ENCODE measurements around the gene SNX7.
A peak's percentile ranks its signal among the peaks of the same experiment; 100 is the strongest.

SNX7 gene, protein sequence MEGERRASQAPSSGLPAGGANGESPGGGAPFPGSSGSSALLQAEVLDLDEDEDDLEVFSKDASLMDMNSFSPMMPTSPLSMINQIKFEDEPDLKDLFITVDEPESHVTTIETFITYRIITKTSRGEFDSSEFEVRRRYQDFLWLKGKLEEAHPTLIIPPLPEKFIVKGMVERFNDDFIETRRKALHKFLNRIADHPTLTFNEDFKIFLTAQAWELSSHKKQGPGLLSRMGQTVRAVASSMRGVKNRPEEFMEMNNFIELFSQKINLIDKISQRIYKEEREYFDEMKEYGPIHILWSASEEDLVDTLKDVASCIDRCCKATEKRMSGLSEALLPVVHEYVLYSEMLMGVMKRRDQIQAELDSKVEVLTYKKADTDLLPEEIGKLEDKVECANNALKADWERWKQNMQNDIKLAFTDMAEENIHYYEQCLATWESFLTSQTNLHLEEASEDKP

DNA sequence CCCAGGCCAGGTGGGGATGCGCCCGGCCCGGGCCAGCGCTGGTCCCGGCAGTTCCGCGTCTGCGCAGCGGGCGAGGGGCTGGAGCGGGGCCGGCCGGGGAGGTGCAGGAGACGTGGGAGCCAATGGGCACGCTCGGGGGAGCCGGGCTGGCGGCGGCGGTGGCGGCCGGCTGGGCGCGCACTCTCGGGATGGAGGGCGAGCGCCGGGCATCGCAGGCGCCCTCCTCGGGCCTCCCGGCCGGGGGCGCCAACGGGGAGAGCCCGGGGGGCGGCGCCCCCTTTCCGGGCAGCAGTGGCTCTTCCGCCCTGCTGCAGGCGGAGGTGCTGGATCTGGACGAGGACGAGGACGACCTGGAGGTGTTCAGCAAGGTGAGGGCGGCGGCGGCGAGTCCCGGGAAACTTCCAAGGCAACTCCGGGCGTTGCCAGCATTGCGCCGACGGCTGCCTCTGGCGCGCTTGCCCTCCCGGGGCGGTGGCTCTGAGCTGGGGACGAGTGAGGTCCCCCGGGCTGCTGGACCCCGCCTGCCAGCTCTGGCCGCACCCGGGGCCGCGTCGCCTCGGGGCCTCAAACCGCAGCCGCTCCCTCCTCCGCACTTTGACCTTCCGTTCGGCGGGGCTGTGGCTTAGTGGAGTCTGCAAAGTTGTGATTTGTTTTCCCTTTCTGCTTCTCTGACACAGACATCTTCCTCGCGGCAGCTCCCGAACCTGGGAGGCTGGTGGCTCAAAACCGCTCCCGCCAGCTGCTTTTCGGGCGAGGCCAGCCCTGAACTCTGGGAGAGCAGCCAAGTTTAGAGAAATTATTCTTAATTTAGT is at the start of gene SNX7:
Gene SNX7, plus strand, starts transcription at position 178 of the 812 bp plus-strand sequence. Its CDS starts 11 bp downstream, at position 189.
- DNase-seq (ENCODE audit: low spot score) (peak; percentile 56), FAIRE-seq (no peak)

- DNase-seq (ENCODE audit: low spot score) (no peak), FAIRE-seq (no peak)
These were observed 24.2 kb upstream of the SNX7 start for GRCh38 chr1:98637316-98637715.

- FAIRE-seq (no peak), DNase-seq (ENCODE audit: low spot score) (no peak)
These were observed 23.3 kb upstream of the SNX7 start for GRCh38 chr1:98638185-98638584.

DNA sequence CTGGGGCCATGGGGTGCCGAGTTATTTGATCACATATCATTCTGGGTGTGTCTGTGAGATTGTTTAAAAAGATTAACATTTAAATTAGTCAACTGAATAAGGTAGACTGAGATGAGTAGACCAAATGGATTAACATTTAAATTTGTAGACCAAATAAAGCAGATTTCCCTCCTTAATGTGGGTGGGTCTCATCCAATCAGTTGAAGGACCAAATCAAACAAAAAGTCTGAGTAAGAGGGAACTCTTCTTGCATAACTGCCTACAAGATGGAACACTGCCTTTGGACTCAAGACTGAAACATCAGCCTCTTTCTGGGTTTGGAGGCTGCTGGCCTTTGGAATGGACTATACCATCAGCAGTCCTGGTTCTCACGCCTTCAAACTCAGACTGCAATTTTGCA is 17.0 kb upstream of the SNX7 start:
- FAIRE-seq (no peak), DNase-seq (ENCODE audit: low spot score) (no peak)

DNA sequence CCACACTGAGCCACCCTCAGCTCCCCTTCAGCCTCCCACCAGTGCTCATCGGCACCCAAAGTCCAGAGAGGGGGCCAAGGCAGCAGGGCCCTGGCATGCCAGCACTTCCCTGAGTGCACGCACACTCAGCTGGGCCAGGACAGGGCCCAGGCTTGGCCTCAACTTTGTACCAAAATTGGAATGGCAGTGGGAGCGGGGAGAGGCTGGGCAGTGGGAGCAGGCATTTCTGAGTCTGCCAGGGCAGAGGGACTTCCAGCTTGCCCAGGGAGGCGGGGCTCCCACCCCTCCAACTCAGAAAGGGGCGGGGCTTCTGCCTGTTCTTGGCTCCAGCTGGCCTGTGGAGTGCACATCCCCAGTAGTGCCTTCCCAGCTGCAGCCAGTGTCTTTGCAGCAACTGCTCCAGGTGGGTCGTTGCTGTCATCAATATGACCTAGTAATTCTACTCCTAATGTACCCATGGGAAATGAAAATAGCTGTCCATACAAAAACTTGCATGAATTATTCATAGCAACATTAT is 10.3 kb upstream of the SNX7 start:
- no peak for DNase-seq (ENCODE audit: low spot score)

DNA sequence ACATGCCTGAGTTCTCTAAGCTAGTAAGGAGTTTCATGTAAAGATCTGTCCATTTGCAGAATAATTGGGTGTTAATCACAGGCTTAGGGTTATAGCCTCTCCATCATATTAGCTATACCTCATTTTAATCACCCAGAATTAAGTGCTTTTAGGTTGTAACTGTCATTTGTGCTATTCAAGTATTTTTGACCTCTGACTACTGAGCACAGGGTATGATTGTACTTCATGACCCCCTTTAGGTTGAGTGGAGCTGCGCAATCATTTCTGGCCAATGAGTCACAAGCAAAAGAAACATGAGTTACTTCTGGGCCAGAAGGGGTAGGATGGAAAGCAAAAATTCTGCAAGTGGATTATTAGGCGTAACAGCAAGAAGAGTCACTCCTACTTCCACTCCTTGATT is 8.4 kb upstream of the SNX7 start:
- FAIRE-seq (no peak), DNase-seq (ENCODE audit: low spot score) (no peak)

More for the DNA sequence above, 10.3 kb upstream of the SNX7 start:
- FAIRE-seq = no peak

DNA sequence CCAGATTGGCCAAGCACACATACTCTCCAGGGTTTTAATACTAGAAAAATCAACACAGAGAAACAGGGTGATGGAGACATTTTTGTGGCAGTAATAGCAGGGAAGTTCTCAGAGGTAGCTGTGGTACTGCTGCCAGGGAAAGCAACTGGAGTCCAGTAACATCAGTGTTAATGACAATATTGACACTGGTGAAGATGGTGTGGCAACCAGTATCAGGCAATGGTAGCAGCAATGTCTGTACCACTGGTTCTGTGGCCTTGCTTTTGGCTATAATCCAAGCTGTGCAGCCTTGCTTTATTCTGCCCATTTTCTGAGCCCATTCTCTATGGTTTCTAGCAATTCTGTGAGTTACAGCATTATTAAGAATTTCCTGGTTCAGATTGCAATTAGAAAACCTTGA is 1.6 kb upstream of the SNX7 start:
- DNase-seq (ENCODE audit: low spot score) = no peak

DNA sequence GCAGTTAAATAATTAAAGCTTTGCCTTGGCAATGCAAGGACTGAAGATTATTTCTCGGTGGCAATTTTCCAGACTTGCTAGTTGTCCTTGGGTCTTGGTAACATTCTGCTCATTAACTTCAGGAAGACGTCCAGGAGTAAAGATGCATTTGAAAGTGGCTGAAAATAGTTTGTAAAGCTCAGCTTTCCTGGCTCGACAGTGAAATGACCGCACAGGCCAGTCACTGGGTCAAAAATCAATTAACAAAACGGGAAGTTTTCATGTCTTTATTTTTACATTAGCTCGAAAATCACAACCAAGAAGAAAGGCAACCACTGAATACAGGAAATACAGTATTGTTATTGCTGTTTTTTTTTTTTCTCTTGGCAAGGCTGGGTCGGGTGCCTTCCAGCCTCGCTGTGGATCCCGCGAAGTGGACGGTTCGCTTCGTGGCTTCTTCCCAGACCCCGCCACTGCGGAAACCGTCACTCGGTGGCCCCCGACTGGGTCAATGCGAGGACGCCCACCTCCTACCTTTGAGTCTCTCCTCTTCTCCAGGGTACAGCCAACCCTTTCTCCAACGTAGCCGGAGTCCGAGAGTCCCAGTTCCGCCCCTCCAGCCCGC is 479 bp upstream of the SNX7 start:
- no peak for FAIRE-seq
- DNase-seq (ENCODE audit: low spot score) = no peak

More for the DNA sequence above, 1.6 kb upstream of the SNX7 start:
- no peak for FAIRE-seq

DNA sequence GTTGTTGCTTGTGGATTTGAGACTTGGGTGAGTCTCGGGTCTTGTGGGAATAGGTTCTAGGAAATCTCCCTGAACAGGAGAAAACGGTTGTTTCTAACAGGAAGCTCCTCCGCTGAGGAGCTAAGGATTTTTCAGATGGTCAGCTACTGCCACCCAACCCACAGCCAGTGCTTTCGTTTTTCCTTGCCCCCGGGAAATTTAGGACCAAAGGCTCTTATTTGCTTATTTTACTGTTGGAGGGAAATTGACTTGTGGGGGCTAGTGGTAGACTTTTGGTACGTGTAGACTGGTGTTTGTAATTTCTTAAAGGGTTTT is 792 bp downstream of the SNX7 start:
- DNase-seq (ENCODE audit: low spot score) = peak; percentile 28
- no peak for FAIRE-seq

DNA sequence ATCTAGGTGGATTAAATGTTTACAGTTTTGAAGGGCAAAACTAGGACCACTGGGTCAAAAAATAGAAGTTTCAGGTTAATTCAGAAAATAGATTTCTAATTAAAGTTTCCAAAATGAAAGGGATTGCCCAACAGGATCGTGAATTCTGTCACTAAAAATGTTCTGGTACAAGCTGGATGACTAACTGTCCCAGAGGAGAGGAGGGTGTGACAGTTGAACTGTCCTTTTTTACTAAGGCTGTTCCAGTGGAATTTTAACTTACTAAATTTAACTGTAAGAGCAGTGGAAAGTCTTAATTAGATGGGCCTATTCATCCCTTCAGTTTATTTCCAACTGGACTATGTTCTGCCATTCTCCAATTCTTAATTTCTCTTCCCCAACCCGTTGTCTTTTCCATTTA is 7.2 kb downstream of the SNX7 start:
- FAIRE-seq (no peak), DNase-seq (ENCODE audit: low spot score) (no peak)

- FAIRE-seq = no peak
- DNase-seq (ENCODE audit: low spot score) = no peak
These were observed 8.1 kb downstream of the SNX7 start for GRCh38 chr1:98669355-98670296.

DNA sequence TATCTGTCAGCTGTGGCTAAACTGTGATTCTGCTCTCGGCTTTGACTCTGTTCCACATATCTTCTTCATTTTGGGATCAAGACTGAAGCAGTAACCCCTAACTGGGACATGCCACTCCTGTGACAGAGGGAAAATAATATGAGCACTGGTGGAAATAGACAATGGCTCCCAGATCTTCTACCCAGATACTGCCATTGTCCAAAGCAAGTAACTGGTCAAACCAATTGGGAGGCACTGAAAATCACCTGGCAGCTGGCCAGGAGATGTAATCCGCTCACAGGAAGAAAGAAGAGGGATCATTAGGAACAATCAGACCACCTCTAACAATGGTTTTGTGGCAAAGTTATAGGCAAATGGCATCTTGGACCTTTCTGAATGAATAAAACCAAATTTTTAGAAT is 10.7 kb downstream of the SNX7 start:
- DNase-seq (ENCODE audit: low spot score) (no peak), FAIRE-seq (no peak)

DNA sequence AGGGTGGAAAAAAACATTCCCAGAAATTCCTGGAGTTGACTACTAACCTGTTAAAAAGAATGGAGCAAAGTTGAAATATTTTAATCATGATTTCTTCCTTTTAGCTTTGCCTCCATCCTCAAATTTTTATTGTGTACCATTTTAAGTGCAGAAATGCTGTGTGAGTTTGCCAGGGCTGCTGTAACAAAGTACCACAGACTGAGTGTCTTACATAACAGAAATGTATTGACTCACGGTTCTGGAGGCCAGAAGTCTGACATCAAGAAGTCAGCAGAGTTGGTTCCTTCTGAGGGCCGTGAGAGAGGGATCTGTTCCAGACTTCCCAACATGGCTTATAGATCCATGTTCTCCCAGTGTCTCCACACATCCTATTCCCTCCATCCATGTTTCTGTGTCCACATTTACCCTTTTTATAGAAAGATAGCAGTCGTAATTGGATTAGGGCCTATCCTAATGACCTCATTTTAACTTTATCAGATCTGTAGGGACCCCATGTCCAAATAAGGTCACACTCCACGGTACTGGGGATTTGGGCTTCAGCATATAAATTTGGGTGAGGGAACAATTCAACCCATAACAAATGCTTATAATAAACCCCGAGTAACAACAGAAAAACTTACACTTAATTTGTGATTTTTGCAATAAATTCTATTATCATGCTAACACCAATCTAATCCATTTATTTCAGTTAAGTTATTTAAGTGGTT is 12.7 kb downstream of the SNX7 start:
- DNase-seq (ENCODE audit: low spot score) = no peak

GRCh38 chr1:98675282-98675681 is 13.8 kb downstream of the SNX7 start:
- FAIRE-seq (no peak), DNase-seq (ENCODE audit: low spot score) (no peak)

More for the DNA sequence above, 12.7 kb downstream of the SNX7 start:
- FAIRE-seq = no peak

- peak; percentile 47 for FAIRE-seq
- DNase-seq (ENCODE audit: low spot score) = peak; percentile 71
These were observed 15.8 kb downstream of the SNX7 start for GRCh38 chr1:98677288-98677687.

DNA sequence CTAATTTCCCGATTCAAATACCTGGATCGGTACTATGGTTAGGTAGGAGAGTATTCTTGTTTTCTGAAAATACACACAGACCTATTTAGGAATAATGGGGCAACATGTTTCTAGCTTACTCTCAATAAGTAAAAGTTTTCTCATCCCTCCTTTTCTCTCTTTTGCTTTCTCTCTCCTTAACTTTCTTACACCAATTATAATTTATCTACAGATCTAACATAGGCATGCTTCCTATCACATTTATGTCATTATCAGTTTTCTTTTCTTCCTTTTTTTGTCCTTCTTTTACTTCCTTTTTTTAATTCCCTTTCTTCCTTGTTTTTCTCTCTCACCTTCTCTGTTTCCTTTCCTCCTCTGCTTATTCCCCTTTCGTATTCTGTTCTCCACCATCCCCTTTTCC is 20.3 kb downstream of the SNX7 start:
- no peak for DNase-seq (ENCODE audit: low spot score)
- no peak for FAIRE-seq

DNA sequence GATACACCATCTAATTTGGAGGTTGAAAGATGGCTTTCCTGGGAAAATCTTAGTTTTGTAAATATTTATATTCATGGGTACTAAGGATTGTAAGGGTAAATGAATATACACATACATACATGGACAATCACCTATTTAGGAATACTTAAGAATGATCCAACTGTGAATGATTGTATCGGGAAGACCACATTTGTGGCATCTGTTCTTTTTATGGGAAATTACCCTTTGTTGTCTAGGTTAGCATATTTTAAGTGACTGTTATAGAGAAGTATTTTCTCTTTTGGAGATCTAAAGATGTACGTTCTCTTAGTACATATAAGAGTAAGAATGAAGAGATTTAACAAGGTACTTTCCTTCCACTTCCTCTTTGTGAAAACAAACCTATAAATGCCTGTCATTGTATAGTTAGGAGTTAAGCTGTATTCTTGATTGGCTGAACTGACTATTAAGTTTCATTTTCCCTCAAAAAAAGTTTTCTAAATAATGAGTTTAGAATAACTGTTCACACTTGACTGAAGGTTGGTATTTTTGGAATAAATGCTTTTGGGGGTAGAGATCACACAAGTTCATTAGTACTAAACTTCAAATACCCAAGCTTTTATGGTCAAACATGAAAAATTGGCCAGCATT is 26.7 kb downstream of the SNX7 start:
- FAIRE-seq = no peak
- no peak for DNase-seq (ENCODE audit: low spot score)

DNA sequence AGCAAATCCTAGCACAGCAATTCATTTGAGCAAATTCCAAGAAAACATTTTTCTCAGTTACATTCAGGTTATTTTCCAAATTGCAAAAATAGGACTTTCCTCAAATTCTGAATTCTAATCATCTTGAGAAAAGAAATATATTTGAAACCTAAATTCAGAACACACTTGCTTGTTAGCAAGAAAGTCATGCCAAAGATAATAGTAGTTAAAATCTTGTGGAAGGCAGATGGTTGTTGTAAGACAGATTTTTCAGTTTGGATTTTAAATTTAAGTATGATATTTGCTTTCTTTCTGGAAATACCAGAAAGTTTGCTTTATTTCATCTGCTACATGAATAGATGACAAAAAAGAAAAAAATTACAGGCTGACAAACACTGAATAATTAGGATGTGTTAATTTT is 29.1 kb downstream of the SNX7 start:
- FAIRE-seq (no peak), DNase-seq (ENCODE audit: low spot score) (no peak)

GRCh38 chr1:98692482-98692881 is 31.0 kb downstream of the SNX7 start:
- DNase-seq (ENCODE audit: low spot score) (no peak), FAIRE-seq (no peak)

DNA sequence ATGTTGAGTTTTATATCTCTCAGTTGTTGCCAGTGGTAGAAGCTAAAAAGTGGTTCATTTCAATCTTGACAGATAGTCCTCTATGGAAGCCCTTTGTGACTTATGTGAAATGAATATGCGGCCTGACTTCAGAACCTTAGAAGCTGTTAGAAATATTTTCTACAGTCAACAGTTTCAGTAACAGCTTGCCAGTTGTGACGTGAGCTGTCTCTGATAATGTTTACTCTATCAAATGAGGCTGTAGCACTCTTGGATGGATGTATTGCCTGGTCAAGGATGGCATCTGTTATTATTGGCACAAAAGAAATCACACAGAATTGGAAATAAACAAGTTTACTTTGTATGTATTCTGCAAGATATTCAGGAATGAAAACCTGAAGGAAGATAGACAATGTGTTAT is 31.9 kb downstream of the SNX7 start:
- FAIRE-seq = no peak
- no peak for DNase-seq (ENCODE audit: low spot score)

Data from RCC 7860 (cell line).